GM13977 (cell line): ENCODE data around the gene SEC14L1.
"Not testable (repeated sequence)": the region's sequence is repeated elsewhere in the genome, so short reads cannot be mapped to it uniquely, and the experiment has no call there.

Source experiments
- DNase-seq: peaks from one replicate; pipeline ENCODE4 v3.0.0; 2012; ENCODE audit warnings: low spot score
- CTCF ChIP-seq: IDR thresholded peaks from 2 replicates; pipeline ENCODE4 v1.5.1; 2012; ENCODE audit warnings: mild to moderate bottlenecking, control low read depth; ENCODE audit not compliant: insufficient read depth; ENCODE audit errors: extremely low read depth, missing control alignments
- in situ Hi-C: fragments of 300-500 bp; cut with MboI; formaldehyde crosslinking; loops from one replicate; pipeline ENCODE4 v1.12.0; 2022; ENCODE audit warnings: low sequenced_read_pairs, low pct_unique_long_range_greater_than_20kb, mixed read lengths, inconsistent platforms; ENCODE audit not compliant: unreplicated experiment

The SEC14L1 gene

DNA sequence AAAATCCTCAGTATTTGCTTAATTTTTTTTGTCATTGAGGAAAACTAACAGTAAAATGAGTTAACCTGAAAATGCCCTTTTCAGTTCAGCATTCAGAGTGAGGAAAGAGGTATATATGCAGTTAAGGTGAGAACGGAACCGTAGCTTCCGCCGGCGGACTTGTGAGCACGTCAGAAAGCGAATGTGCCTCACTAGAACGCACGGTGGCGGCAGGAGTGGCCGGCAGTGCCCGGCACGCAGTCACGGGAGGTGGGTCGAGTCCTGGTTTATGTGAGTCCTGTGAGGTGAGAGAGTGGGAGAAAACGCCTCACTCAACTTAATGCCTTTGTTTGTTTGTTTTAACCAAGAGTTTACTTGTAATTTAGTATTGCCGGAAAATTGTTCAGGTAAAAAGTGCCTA lies 6.1 kb downstream of the SEC14L1 start:
- TF ChIP-seq CTCF = peak; percentile 30
- no peak for DNase-seq
- in situ Hi-C loops = no loop called here

- DNase-seq = peak; percentile 48
- TF ChIP-seq CTCF = no peak
- in situ Hi-C loops = no loop called here
Measured at GRCh38 chr17:77147357-77147801, 6.6 kb downstream of the SEC14L1 start.

- in situ Hi-C loops = no loop called here
- no peak for DNase-seq
- TF ChIP-seq CTCF = no peak
Measured at GRCh38 chr17:77148077-77148939, 7.5 kb downstream of the SEC14L1 start.

GRCh38 chr17:77148940-77149510 lies 8.3 kb downstream of the SEC14L1 start:
- in situ Hi-C loops = no loop called here
- DNase-seq = no peak
- no peak for TF ChIP-seq CTCF

DNA sequence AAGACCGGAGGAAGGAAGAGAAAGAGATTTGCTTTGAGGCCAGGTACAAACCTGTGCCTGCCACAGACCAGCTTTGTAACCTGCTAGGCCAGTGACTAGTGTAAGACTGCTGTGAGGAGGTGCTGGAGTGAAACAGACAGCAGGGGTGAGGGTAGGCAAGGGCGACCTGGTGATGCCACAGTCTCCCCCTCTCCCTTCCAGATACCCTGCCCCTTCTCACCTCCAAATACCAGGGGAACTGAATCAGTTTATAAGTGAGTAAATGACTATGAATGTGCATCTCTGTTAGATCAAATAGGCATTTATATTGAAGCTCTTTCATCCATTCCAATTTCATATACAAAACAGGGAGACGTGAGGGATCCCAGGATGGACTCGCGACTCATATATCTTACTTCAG lies 9.4 kb downstream of the SEC14L1 start:
- TF ChIP-seq CTCF = no peak
- in situ Hi-C loops = no loop called here
- no peak for DNase-seq

- no peak for DNase-seq
- TF ChIP-seq CTCF = no peak
- in situ Hi-C loops = no loop called here
Measured at GRCh38 chr17:77151186-77151585, 10.4 kb downstream of the SEC14L1 start.

GRCh38 chr17:77152056-77152455 lies 11.3 kb downstream of the SEC14L1 start:
- in situ Hi-C loops, DNase-seq: not testable (repeated sequence)
